Measurements from ENCODE around the gene UNC13C.
A peak's percentile ranks its signal among the peaks of the same experiment; 100 is the strongest.

The UNC13C gene

DNA sequence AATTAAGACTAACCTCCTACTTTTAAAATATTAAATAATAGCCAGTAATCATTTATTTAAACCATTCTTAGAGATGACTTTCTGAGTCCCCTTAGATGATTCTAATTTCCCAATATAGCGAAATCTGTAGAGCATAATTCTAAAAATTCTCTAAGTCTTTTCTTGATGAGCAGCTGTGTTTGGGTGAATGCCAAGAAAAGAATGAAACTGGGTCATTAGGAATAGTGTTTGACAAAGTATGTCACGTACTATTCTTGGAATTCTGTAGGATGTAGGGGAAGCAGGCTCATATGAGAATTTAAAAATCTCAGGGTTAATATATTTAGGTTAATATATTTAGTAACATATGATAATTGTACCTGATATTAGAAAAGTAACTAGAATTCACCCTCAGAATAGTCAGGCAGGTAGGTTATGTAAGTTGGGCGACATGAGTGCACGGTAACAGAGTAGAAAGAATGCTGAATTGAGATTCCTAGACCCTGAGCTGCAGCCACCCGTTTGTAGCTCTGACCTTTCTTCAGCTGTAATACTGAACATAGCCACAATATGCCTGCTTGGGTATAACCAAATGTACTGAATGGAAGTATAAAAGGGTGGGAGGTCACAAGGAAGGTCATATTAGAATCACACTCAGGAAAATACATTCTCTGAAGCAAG, 524.3 kb downstream of the UNC13C start:
- DNase-seq = no peak

- no peak for DNase-seq
Observed at GRCh38 chr15:54504695-54505094, 526.5 kb downstream of the UNC13C start.

DNA sequence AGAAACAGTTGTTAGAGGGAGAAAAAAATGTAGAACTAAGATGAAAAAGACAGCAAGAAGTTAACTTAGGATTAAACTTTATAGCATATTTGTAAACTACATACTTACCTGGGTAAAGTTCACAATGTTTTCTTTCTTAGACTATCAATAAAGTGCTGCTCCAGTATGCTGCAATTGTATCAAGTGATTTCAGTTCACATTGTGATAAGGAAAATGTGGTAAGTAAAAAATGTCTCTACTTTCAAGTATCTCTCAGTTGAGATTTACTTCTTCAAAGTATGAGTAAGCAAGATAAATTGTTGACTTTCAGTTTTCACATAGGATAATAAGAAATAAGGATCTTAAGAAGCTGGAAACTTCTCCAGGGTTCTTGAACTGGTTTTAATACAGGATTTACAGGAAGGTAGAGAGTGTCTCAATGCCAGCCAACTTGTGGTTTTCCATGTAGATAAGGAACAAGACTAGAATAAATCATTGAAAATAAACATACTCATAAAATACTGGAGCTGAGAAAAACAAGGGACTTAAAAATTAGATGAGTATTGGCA, 528.8 kb downstream of the UNC13C start:
- DNase-seq = peak; percentile 11

GRCh38 chr15:54514601-54515000, 536.4 kb downstream of the UNC13C start:
- DNase-seq = no peak

- DNase-seq = no peak
Observed at GRCh38 chr15:54515664-54516582, 537.7 kb downstream of the UNC13C start.

DNA sequence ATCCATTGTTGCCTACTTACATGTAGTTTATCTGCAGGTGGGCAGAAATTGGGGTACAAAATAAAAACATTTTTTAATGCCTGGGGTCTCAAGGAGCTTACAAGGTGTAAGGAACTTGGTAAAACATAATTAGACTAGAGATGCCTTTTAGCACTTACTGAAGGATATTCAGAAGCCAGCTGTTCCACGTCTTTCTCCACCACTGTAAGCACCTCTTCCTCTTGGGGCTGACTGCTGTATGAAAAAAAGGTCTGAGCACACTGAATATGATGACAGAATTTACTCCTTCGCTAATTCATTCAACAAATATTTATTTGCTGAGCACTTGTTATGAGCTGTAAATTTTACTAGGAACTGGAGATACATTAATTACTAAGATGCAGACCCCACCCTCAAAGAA, 539.1 kb downstream of the UNC13C start:
- no peak for DNase-seq

DNA sequence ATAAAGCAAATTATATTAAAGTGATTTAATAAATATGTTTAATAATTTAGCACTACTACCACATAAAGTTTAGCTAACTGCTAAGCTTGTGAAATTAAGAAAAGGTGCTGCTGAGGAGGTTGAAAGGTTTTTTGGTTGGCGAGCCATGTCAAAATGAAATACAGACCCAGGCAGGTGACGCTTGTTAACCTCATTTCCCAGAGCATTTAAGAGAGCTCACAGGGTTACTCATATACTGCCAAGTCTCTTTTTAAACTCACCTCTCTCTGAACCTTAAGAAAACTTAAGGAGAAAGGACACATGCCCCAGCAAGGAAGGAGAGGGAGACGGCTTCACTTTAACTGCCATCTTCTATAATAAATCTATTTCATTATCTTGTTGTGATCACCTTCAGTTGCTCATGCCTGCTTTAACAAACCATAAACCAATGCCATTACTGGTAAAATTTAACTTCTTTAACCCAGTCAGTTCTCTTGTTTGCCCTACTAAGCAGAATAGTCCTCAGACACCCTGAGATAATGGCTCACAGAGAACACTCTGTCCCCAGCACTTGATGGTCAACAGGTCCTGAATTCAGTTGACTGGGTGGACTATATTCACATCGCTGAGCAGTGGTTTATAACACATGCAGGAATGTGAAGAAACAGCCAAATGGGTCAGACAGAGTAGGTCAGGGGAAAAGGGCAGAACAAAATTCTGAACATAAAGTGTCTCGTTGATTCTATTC, 540.1 kb downstream of the UNC13C start:
- DNase-seq = no peak

- peak; percentile 39 for DNase-seq
Observed at GRCh38 chr15:54519577-54519976, 541.3 kb downstream of the UNC13C start.

GRCh38 chr15:54520616-54521015, 542.4 kb downstream of the UNC13C start:
- no peak for DNase-seq

GRCh38 chr15:54521206-54521605, 543.0 kb downstream of the UNC13C start:
- no peak for DNase-seq

- DNase-seq = no peak
Observed at GRCh38 chr15:54528021-54528420, 549.8 kb downstream of the UNC13C start.

GRCh38 chr15:54540721-54541120, 562.5 kb downstream of the UNC13C start:
- no peak for DNase-seq

DNA sequence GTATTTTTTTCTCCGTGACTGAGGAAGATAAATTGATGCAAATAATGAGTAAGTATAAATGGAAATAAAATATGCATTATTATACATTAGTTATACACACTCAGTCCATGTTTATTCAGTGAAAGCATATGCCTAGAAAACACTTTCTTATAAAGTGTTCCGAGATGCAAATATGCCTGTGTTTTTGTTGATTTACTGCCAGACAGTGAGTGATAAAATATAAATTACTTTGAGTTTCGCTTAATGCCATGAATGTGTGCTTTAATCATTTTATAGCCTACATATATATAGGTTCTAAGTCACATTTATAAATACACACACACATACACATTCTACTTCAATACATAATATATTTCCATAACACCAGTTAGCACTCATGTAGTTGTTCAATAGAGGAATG, 569.2 kb downstream of the UNC13C start:
- no peak for DNase-seq

DNA sequence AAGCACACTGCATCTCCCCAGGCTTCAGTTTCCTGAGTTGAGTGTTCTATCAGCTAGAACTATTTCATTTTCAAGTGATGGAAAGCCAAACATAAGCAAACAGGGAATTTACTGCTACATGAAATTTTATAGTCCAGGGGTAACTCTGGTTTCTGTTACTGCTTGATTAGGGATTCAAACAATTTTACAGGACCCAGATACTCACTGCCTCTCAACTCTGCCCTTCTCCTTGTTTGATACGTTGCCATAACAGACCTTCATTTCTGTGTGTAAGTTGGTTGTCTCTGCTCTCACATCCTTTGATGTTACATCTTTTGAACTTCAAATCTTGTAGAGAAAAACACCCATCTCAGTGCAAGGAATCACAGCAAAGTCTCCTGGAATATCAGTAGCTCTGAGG, 572.7 kb downstream of the UNC13C start:
- no peak for DNase-seq

DNA sequence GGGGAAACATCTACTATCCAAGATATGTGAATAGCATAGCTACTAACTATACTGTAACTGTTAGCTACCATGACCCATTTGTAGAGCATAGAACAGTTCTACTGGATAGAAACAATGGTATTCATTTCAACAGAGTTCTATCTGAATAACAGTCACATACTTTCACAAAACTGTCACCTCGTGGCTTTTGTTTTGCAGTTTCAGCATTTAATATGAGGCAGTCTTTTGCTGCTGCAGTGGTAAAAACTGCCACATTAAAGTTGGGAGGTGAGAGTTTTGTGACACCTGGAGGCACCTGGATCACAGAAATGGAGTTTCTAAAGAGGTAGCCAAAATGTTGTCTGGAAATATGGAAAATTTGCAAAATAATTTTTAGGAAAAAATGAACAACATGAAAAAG, 578.0 kb downstream of the UNC13C start:
- no peak for DNase-seq

DNA sequence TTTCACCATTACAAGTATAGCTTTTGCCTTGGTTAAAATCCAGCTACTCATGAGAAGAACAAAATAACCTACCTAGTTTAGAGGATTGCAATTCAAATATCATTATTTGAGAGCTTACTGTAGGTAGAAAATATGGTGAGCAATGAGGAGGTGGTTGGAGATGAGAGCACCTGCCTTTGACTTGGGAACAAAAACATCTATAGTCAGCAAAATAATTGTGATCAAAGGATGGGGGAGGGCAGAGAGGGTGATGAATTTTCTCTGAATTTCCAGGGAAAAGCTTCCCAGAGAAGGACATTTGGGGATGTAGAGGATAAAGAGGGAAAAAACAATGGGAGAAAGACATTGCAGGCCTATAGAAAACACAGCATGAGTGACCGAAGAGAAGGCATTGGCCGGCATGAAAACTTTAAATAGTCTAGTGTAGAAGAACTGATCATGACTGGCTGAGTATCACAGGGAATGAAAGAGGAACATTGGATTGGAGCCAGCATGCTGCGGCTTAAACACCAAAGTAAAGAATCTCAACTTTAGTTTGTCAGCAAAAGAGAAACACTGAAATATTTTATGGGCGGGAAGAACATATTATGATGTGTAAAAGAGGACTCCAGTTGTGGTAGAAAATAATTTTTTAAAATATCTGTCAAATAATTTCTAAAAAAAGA, 581.3 kb downstream of the UNC13C start:
- DNase-seq = peak; percentile 31

GRCh38 chr15:54560417-54560816, 582.2 kb downstream of the UNC13C start:
- DNase-seq = no peak

GRCh38 chr15:54564166-54564565, 585.9 kb downstream of the UNC13C start:
- DNase-seq = peak; percentile 41

DNA sequence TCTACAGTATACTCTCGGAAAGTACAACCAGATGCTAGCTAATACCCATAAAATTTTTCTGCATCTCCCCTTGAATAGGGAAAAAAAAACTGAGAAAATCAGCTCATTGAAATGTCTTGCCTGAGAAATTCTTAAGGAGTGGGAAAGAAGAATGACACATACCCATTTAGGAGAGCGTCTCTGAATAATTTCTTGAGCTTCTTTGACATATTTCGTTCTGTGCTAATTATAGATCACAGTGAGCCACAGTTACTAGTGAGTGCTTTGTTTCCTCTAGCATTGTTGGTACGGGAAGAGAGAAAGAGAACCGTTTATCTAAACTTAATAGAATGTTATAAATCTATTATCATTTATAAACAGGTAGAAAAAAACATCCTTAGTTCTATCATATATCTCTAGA, 588.4 kb downstream of the UNC13C start:
- DNase-seq = no peak

GRCh38 chr15:54567408-54568035, 589.3 kb downstream of the UNC13C start:
- no peak for DNase-seq

DNA sequence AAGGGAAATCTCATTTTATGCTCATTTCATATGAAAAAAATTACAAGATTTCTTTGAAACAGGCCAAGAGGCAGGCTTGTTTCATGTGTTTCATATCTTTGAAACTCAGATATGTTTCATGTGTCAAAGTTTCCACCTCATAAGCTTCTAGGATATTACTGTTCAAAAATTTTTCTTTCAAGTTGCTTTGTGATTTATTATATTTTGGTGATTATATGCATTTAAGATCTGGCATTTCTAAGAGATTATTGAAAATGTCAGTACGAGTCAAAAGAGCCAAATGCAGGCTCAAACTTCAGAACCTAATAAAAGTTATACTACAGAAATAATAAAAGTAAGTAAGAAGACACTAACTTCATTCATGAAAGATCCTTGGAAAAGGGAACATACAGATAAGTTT, 590.1 kb downstream of the UNC13C start:
- no peak for DNase-seq

DNA sequence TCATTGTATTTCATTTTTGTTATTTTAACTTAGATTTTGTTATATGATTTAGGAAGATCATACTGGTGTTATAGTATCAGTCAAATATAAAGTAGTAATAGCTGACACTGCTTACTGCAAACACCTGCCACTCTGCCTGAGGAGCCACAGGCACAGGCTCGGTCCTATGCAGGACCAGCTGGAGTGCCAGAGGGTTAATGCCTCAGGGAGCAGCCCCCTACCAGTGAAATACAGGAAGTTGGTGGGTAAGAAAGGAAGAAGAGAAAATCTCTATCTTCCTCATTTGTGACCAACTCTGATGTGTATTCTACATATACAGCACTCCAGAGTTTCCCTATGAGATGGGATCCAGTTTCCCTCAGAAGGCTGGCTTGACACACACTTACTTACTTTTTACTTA, 593.3 kb downstream of the UNC13C start:
- DNase-seq = no peak

Data from OCI-M1 (cell line).